Head of caudate nucleus (tissue), 42 donors: ENCODE measurements around the gene DCP1B.

Source experiments
- DNase-seq, 42 donors: peaks; one replicate each; pipeline versions ENCODE4 v3.0.0 to v3.0.0-alpha.2; 2020 to 2021; ENCODE audit warnings: mixed read lengths in 7 of 42
- intact Hi-C: fragments of 100-400 bp; cut with DNase I; formaldehyde crosslinking; loops from one replicate; pipeline ENCODE4 v1.15.0; 2022

DCP1B gene

DNA sequence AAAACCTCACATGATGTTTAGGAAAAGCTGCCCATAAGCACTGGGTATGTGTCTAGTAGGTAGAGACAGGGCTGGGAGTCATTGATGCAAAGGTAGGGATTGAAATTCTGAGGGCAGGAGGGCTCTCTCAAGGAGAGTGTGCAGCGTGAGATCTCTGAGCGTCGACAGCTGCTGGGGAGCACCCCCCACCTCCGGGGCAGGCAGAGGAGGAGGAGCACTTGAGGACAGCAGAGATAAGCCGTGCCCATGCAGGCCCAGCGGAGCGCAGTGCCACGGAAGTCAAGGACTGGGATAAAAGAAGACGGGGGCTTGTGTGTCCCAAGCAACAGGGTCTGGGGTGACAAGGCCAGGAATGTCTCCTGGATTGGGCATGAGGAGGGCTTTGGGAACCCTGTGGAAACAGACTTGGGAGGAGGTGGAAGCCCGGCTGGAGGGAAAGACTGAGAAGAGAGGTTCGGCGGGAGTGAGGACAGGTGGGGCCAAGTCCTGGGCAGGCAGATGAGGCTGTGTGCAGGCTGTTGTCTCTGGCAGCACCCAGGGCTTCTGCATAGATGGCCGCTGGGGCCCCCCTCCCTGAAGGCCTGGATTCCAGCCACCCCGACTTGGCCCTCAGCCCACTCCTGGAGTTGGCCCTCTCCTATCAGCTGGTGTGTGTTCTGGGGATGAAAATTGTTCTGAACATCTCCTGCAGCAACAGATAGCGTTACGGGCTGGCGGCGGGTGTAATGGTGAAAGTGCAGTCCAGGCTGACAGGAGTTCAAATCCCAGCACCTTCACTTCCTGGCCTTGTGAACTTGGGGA, 87.7 kb downstream of the DCP1B start:
- intact Hi-C loops, result no loop called here
- DNase-seq, result peak in 20 of 42 donors; percentile 19 to 78 (median 46)

DNA sequence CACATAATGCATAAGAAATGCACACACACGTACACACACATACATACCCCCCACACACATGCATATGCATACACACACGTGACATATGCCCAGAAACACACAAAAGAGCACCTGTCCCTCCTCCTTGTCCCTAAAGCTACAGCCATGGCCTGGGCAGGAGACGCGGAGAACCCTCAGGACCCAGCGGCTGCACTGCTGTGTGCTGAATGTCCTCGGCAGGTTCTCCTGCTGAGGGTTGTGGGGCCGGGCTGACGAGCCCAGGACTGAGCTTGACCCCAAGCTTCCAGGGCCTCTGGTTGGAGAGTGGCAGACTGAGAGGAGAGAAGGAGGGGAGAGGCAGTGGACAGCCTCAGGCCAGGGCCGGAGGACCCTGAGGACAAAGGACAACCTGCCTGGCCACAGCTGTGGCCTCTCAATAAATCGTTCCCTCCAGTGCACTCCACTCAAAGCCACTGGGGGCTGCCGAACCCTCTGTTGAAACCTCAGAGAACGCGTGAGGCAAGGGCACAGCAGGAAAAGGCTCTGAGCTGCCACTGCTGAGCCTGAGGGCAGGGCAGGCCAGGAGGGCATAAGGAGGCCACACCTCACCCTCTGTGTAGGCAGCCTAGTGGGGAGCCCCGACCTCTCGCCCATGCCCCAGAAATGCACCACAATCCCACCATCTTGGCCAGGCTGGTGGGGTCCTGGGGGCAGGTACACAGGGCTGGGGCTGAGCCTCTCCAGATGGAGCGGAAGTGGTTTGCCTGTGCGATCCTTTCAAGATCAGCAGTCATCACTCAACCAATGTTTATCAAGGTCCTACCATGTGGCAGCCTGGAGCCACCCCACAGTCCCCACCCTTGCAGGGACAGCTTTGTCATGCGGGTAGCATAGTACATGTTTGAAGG, 88.9 kb downstream of the DCP1B start:
- intact Hi-C loops, result no loop called here
- peak in 7 of 42 donors; percentile 2 to 31 (median 6) for DNase-seq

DNA sequence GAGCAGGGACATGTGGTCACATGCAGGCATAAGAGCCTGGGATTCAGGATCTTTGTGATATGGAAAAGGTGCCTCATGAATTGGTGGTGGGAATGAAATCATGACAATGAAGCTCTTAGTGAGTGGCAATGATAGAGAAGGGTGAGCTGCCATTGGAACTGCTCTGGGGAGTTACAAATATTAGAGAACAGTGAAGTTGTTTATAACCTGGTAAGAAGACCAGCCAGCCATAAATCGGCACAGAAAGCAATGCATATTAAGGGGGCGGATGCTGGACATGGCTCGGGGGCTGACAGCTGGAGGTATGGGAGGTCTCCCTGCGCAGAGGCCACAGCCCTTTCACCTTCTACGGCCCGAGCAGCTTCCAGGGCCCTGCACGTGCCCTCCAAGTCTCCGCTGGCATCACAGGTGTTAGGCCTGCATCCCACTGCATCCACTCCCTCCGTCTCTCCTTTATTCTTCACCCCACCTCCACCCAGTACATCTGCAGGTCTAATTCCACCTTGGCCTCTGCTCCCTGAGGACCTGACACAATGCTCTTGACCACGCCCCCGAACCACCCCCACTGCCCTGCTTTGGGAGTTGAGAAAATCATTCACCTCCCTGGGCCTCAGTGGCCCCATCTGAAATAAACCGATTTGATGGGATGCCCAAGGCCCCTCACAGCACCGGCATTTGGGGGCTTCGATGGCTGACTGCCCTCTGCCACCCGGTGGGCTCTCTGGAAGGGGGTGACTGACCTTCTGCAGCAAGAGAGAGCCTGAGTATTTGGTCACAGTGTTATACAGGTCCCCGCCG, 89.9 kb downstream of the DCP1B start:
- peak in 7 of 42 donors; percentile 2 to 27 (median 6) for DNase-seq
- intact Hi-C loops, result no loop called here

DNA sequence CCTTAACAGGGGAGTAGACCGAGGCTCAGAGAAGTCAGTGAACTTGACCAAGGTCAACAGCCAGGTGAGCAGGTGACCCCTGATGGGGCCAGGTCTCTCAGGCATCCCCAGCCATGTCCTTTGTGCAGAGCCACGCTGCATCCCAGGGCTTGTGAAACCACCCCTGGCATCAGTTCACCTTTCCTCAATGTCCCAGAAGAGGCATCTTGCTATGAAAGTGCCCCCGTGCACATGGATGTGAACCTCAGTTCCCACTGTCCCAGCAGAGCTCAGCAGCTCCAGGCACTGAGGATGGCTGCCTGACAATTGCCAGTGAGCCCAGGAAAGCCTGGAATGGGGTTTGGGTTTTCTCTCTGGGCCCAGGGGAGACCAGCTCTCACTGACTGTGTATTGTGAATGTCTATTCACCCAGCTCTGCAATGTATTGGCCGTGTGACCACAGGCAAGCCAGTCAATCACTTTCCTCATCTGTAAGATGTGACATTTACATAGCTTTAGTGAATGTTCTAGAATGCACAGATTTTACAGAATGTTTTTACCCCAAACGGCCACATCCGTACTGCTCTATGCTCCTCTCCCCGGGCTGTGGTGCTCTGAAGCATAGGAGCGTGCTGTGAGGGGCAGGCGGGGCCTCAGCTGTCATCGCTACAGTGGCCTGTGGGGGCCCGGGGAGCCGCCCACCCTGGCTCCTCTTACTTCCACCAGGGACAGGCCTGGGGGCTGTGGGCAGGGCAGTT, 90.7 kb downstream of the DCP1B start:
- intact Hi-C loops, result no loop called here

DNA sequence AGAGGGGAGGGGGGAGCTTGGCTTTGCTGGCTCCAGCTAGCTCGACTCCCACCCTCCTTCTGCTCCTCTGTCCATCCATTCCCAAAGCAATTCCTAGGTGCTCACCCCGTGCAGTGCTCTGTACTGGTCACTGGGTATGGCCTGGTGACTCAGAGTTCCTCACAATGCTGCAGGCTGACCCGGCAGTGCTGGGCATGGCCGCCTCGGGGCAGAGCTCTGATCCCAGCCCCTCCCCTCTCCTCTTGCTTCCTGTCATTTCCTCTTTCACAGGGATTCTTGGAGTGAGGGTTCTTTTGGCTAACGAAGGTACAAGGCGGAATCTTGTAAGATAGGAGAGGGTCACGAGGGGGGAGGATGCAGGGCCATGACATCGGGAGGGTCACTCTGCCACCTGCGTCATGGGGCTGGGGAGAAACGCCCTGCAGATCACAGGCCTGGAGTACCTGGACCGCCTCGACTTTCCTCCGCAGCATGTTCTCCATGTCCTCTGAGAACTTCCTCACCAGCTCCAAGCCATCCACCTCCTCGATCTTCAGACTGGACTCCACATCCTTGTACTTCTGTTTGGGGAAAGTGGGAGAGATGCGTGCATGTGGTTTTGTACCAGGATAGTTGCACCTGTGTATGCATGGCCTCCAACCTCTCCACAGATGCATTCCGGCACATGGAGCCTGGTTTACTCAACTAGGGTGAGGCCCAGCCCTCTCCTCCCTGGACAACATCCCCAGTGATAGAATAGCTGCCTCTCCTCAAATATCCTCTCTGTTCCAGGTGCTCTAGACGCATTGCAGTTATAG, 91.5 kb downstream of the DCP1B start:
- peak in 3 of 42 donors; percentile 3 to 15 (median 6) for DNase-seq
- intact Hi-C loops, result no loop called here

More for the DNA sequence above, 90.7 kb downstream of the DCP1B start:
- peak in 5 of 42 donors; percentile 2 to 21 (median 5) for DNase-seq

DNA sequence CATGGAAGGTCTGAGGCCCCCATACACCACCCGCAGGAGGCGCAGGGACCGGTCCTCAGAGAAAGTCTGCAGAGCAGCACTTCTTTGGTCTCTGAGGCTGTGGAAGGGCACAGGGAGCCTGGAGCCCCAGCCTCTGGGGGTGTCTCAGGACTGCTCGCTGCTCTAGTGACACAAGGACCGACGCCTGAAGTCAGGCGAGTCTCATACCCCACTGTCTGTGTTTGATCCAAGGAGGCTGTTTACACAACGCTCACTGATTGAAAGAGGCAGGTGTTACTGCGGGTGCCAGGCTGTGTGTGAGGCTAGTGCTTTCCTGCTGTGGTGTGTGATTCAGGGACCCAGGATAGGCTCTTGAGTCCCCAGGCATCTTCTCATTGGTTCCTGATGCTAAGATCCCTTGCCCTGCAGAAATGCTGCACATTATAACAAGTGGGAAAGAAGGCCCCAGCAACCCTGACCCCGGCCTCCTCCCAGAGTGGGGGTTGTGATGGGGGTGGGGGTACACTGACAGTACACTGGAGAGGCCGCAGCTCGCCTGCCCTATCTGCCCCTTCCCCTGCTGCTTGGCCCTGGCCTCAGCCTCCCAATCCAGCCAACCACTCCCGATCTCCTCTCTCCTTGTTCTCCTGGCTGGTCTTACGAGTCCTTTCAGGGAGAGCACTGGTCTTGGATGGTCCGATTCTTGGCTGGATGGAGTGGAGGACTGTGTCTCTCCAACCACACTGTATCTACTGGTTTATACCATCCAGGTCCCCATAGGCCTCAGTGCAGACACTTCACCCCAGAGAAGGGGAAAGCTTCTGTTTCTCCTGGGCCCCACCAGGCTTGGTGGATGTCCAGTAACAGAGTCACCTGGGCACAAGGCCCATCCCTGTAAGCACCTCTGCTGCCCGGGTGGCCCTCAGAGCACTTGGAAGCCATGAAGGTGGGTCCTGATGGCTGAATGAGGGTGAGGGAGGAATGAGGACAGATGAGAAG, 92.4 kb downstream of the DCP1B start:
- intact Hi-C loops, result no loop called here
- peak in 6 of 42 donors; percentile 5 to 27 (median 9) for DNase-seq

DNA sequence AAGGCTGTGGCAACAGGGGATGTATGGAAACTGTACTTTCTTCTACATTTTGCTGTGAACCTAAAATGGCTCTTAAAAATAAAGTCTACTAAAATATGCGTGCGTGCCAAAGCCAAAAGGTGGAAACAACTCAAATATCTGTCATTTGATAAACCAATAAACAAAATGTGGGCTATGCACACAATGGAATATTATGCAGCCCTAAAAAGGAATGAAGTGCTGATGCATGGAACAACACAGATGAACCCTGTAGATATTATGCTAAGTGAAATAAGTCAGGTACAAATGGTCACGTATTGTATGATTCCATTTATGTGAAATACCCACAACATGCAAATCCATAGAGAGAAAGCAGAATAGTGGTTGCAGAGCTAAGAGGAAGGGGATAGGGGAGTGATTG, 93.8 kb downstream of the DCP1B start:
- DNase-seq, result no peak
- intact Hi-C loops, result no loop called here

DNA sequence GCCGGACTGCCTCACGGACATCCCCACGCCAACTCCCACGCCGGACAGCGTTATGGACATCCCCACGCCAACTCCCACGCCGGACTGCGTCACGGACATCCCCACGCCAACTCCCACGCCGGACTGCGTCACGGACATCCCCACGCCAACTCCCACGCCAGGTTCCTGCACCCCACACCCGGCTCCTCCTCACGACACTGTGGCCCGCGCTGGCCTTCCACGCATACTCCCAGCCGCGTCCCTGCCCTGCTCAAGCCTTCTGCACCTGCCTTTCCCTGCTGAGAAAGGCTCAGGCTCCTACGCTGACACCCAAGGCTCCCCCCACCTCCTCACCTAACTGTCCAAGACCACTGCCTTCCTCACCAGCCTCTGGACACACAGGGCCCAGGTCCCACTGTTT, 95.5 kb downstream of the DCP1B start:
- intact Hi-C loops, result no loop called here
- peak in 1 of 42 donors; percentile 15 for DNase-seq

DNA sequence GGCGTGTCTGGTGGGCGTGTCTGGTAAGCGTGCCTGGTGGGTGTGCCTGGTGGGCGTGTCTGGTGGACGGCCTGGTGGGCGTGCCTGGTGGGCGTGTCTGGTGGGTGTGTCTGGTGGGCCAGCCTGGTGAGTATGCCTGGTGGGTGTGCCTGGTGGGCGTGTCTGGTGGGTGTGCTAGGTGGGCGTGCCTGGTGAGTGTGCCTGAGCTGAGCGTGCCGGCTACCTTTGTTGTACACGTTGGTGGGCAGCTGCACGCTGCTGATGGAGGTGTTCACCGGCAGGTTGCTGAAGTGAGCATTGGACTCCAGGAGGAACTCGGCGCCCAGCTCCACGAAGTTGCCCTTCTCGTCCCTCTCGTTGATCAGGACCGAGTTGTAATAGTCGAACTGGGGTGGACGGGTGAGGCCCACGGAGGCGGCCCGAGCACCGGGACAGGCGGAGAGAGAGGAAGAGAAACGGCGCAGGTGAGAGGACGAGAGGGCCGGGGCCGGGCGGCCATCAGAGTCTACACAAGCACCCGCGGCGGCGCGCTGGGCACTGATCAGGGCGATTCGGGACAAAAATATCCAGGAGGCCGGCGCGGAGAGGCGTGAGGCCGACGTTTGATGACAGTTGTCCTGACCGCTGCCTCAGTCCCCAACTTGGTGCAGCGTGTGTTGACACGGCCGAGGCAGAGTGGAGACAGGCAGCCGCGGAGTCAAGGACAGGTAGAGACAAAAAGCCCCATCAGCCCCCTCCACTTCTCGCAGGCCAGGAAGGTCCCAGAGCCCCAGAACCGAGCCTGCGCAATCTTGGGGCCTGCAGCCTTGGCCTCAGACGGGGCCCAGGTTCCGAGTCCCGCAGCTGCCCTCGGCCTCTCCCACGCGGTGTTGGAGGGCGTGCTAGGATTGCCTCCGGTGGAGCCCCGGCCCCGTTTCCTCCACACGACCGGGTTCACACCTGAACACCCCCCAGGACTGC, 96.3 kb downstream of the DCP1B start:
- DNase-seq, result peak in 6 of 42 donors; percentile 4 to 39 (median 26)
- intact Hi-C loops, result no loop called here

DNA sequence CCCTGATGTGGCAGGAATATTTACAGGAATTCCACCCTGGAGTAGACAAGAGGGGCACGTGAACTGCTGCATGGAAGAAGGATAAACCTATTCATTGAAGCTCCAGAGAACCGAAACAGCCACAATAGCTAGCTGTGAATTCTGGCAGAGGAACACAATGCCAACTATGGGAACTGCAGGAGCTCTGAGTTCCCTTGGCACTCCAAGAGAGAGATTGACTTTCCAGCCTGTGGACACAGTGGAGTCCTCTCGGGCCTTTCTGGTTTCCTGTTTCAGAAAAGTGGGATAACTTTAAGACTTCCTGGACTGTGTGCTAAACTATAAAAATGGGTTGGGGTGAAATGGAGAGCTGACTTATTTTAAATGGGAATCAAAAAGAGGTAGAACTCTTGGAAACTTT, 97.7 kb downstream of the DCP1B start:
- no peak for DNase-seq
- intact Hi-C loops, result no loop called here

DNA sequence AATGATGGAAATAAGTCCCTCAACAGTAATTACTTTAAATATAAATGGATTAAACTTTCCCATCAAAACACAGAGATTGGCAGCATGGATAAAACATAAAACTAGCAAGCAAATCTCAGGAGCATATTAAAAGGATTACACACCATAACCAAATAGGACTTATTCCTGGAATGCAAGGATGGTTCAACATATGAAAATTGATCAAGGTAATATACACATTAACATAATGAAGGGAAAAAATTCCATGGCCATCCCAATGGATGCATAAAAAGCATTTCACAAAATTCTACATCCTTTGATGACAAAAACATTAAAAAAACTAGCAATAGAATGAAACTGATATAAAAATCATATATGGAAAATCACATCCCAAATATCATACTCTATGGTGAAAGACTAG, 99.4 kb downstream of the DCP1B start:
- intact Hi-C loops, result no loop called here
- no peak for DNase-seq

DNA sequence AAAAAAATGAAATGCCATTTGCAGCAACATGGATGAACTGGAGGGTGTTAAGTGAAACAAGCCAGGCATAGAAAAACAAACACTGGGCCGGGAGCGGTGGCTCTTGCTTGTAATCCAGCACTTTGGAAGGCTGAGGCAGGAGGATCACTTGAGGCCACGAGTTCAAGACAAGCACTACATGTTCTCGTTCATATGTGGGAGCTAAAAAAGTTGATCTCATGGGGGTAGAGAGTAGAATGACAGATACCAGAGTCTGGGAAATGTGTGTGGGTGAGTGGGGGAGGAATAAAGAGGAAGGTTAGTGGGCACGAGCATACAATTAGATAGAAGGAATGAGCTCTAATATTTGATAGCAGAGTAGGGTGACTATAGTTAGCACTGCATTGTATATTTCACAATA, 107.3 kb downstream of the DCP1B start:
- DNase-seq, result peak in 19 of 42 donors; percentile 18 to 77 (median 43)
- intact Hi-C loops, result no loop called here
